ENCODE data around the gene IL16. TPM values are rescaled to one million over a fixed set of nuclear protein-coding genes. Genes with fewer than 3 reads are reported as not detected.

The IL16 gene
- polyA plus RNA-seq, 4 donors, result 4.8 to 5.9 (median 5.5) TPM

GRCh38 chr15:81360491-81360890 lies 163.8 kb downstream of the IL16 start:
- no peak for DNase-seq (ENCODE audit: low read depth in 4 of 4, low spot score in 2 of 4)

- no peak for DNase-seq (ENCODE audit: low read depth in 4 of 4, low spot score in 2 of 4)
Measured at GRCh38 chr15:81361891-81362290, 165.2 kb downstream of the IL16 start.

- no peak for DNase-seq (ENCODE audit: low read depth in 4 of 4, low spot score in 2 of 4)
Measured at GRCh38 chr15:81362790-81363189, 166.1 kb downstream of the IL16 start.

GRCh38 chr15:81363276-81363675 lies 166.6 kb downstream of the IL16 start:
- no peak for DNase-seq (ENCODE audit: low read depth in 4 of 4, low spot score in 2 of 4)

Other genes starting within 250 kb of the IL16 start
- gene MESD, start 207.1 kb upstream of the IL16 start, polyA plus RNA-seq (ENCODE audit: insufficient read length in 4 of 4), result 10 to 100 TPM; 39.7 to 44.3 (median 42.3) TPM
- gene TLNRD1, start 196.0 kb upstream of the IL16 start, polyA plus RNA-seq (ENCODE audit: insufficient read length in 4 of 4), result 10 to 100 TPM in 1 of 4 donors, 1 to 10 TPM in 3; 6.7 to 11.8 (median 8.7) TPM
- under 1 TPM; 0.43 to 0.65 (median 0.54) TPM for gene CFAP161, start 62.6 kb upstream of the IL16 start, polyA plus RNA-seq (ENCODE audit: insufficient read length in 4 of 4)
- gene STARD5, start 127.3 kb downstream of the IL16 start, polyA plus RNA-seq (ENCODE audit: insufficient read length in 4 of 4), result 1 to 10 TPM; 2.3 to 4.8 (median 3.9) TPM
- gene TMC3, start 177.3 kb downstream of the IL16 start, polyA plus RNA-seq (ENCODE audit: insufficient read length in 4 of 4), result under 1 TPM; 0.08 to 0.43 (median 0.21) TPM